Breast epithelium (tissue), 4 donors: ENCODE data around the gene CAPN11. TPM values are rescaled to one million over a fixed set of nuclear protein-coding genes. Genes with fewer than 3 reads are reported as not detected.
"Not testable (repeated sequence)": the region's sequence is repeated elsewhere in the genome, so short reads cannot be mapped to it uniquely, and the experiment has no call there.

Experiments
- DNase-seq, 2 donors: peaks; one replicate each; pipeline ENCODE4 v3.0.0-alpha.2; 2019; ENCODE audit warnings: low spot score in 2 of 2
- H3K27ac ChIP-seq, 2 donors: fragments of 200-600 bp; sonication (generic) in 1 of 2; one replicate each; pipeline ENCODE4 v1.5.1; 2016 to 2019; ENCODE audit warnings: mild to moderate bottlenecking in 1 of 2
- H3K27me3 ChIP-seq, 2 donors: fragments of 200-600 bp; sonication (generic) in 1 of 2; one replicate each; pipeline versions ENCODE4 v1.5.1 to v1.6.0; 2017 to 2019; ENCODE audit warnings: control low read depth in 1 of 2, mild to moderate bottlenecking in 1 of 2
- H3K36me3 ChIP-seq: fragments of 200-600 bp; one replicate; pipeline ENCODE4 v1.5.1; 2019
- H3K4me1 ChIP-seq, 2 donors: fragments of 200-600 bp; sonication (generic); one replicate each; pipeline ENCODE4 v1.5.1; 2016 to 2019; ENCODE audit warnings: control low read depth in 1 of 2
- H3K4me3 ChIP-seq, 3 donors: fragments of 200-600 bp; sonication (generic); 1 replicate in 2 of 3; 2 replicates in 1 of 3; pipeline ENCODE4 v1.5.1; 2016 to 2019; ENCODE audit warnings: mild to moderate bottlenecking in 3 of 3, moderate library complexity in 2 of 3
- H3K9me3 ChIP-seq, 2 donors: fragments of 200-600 bp; sonication (generic) in 1 of 2; one replicate each; pipeline ENCODE4 v1.5.1; 2016 to 2019; ENCODE audit warnings: control low read depth in 1 of 2
- CTCF ChIP-seq, 3 donors: fragments of 450-650 bp; IDR thresholded peaks; one replicate each; pipeline ENCODE4 v1.5.1; 2016 to 2017; ENCODE audit warnings: antibody characterized with exemption in 3 of 3, mild to moderate bottlenecking in 3 of 3, moderate library complexity in 3 of 3
- POLR2A ChIP-seq: fragments of 450-650 bp; IDR thresholded peaks from one replicate; pipeline ENCODE4 v1.6.1; 2016; ENCODE audit warnings: antibody characterized with exemption, mild to moderate bottlenecking, moderate library complexity
- POLR2AphosphoS5 ChIP-seq, 3 donors: sonication (generic); formaldehyde crosslinking; IDR thresholded peaks; one replicate each; pipeline ENCODE4 v1.6.1; 2017; ENCODE audit warnings: antibody characterized with exemption in 3 of 3
- intact Hi-C: fragments of 100-400 bp; cut with DNase I; formaldehyde crosslinking; loops from one replicate; pipeline ENCODE4 v1.15.1; 2023; ENCODE audit warnings: low total_unique reads
- total RNA-seq, 3 donors: library from RNA; depleted of rRNA; stranded (reverse); fragments of >200 nt; gene quantifications; one replicate each; pipeline ENCODE4 v1.1.0, GENCODE V29; 2016

Gene CAPN11
- total RNA-seq, 3 donors from 2014 or later: 1.1 to 3.8 (median 2.9) TPM

GRCh38 chr6:44189257-44189656 is 30.6 kb downstream of the CAPN11 start:
- no peaks in the 10 kb centered on the region for H3K4me1 ChIP-seq
- no peaks in the 10 kb centered on the region for H3K27me3 ChIP-seq
- H3K27ac ChIP-seq: no peak overlapping the region
- H3K4me3 ChIP-seq: no peak overlapping the region
- intact Hi-C loops: no loop called here
- H3K36me3 ChIP-seq: no peaks in the 10 kb centered on the region
- TF ChIP-seq POLR2A (no peak), CTCF (IDR thresholded peaks at IDR 0.05) (no peak), POLR2AphosphoS5 (IDR thresholded peaks at IDR 0.05) (no peak)
- no peaks in the 10 kb centered on the region for H3K9me3 ChIP-seq
- DNase-seq: no peak

GRCh38 chr6:44190715-44191114 is 32.1 kb downstream of the CAPN11 start:
- no peaks in the 10 kb centered on the region for H3K4me1 ChIP-seq
- TF ChIP-seq POLR2A: no peak
- TF ChIP-seq CTCF (IDR thresholded peaks at IDR 0.05): no peak
- no peak for TF ChIP-seq POLR2AphosphoS5 (IDR thresholded peaks at IDR 0.05)

GRCh38 chr6:44192428-44193041 is 33.9 kb downstream of the CAPN11 start:
- no peak for DNase-seq
- Histone ChIP-seq H3K9me3 (no peaks in the 10 kb centered on the region), H3K27me3 (no peaks in the 10 kb centered on the region), H3K4me1 (no peaks in the 10 kb centered on the region), H3K27ac (peak overlapping the region in 1 of 2 donors; percentile 55), H3K4me3 (peak overlapping the region in 2 of 3 donors; percentile 1 to 22), H3K36me3 (no peaks in the 10 kb centered on the region)
- intact Hi-C loops: no loop called here
- TF ChIP-seq POLR2AphosphoS5 (IDR thresholded peaks at IDR 0.05) (no peak), CTCF (IDR thresholded peaks at IDR 0.05) (no peak), POLR2A (no peak)

More at GRCh38 chr6:44190715-44191114, 32.1 kb downstream of the CAPN11 start:
- H3K27ac ChIP-seq: no peak overlapping the region
- no peaks in the 10 kb centered on the region for H3K36me3 ChIP-seq
- no peaks in the 10 kb centered on the region for H3K27me3 ChIP-seq
- intact Hi-C loops: no loop called here
- no peak for DNase-seq
- H3K9me3 ChIP-seq: no peaks in the 10 kb centered on the region
- H3K4me3 ChIP-seq: no peak overlapping the region

GRCh38 chr6:44193307-44193910 is 34.8 kb downstream of the CAPN11 start:
- H3K27ac ChIP-seq: no peak overlapping the region
- DNase-seq: no peak
- H3K4me3 ChIP-seq: no peak overlapping the region
- TF ChIP-seq CTCF (IDR thresholded peaks at IDR 0.05): no peak
- TF ChIP-seq POLR2AphosphoS5 (IDR thresholded peaks at IDR 0.05): no peak
- TF ChIP-seq POLR2A: no peak
- no peaks in the 10 kb centered on the region for H3K27me3 ChIP-seq
- no peaks in the 10 kb centered on the region for H3K36me3 ChIP-seq
- no peaks in the 10 kb centered on the region for H3K9me3 ChIP-seq
- H3K4me1 ChIP-seq: no peaks in the 10 kb centered on the region
- intact Hi-C loops: no loop called here

GRCh38 chr6:44194326-44194725 is 35.7 kb downstream of the CAPN11 start:
- intact Hi-C loops: no loop called here
- Histone ChIP-seq H3K27me3 (no peaks in the 10 kb centered on the region), H3K4me3 (no peak overlapping the region), H3K9me3 (no peaks in the 10 kb centered on the region), H3K4me1 (no peaks in the 10 kb centered on the region), H3K36me3 (no peaks in the 10 kb centered on the region), H3K27ac (no peak overlapping the region)
- TF ChIP-seq POLR2AphosphoS5 (IDR thresholded peaks at IDR 0.05) (no peak), CTCF (IDR thresholded peaks at IDR 0.05) (no peak), POLR2A (no peak)
- DNase-seq: no peak

- H3K27me3 ChIP-seq, DNase-seq, H3K4me3 ChIP-seq, intact Hi-C loops, H3K4me1 ChIP-seq, H3K27ac ChIP-seq, H3K36me3 ChIP-seq, H3K9me3 ChIP-seq: not testable (repeated sequence)
These were observed 37.7 kb downstream of the CAPN11 start for GRCh38 chr6:44196351-44196750.
